ENCODE measurements around the gene CTNND2. TPM values are rescaled to one million over a fixed set of nuclear protein-coding genes. Genes with fewer than 3 reads are reported as not detected.

The CTNND2 gene
- total RNA-seq, 2 experiments from 2014 or later = 0.20 TPM; not detected in 1

DNA sequence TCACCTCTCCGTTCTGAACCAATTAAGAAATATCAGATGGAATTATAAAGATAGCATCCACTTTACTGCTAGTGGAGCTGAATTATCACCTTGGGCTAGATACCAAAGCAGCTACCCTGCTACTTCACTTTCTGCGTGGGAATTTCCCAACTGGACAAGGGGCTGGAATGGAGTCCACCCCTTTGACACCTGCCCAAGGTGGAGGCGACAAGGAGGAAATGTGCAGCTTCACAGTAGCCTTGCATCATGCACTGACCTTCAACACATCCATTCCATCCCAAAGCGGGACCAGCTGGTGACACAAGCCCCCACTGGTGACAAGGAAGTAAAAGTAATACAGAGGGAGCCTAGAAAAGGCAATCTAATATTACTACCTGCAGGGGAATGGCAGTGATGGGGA is 30.7 kb downstream of the CTNND2 start:
- Histone ChIP-seq H3K27ac (ENCODE audit: low read depth in 1 of 2, low read length in 2 of 2) (no peak overlapping the region), H3K9me3 (ENCODE audit: control insufficient read depth in 1 of 2, insufficient read depth in 1 of 2, low read length in 2 of 2) (peaks cover 0 to 2% of the 10 kb centered on the region in 2 experiments), H3K36me3 (ENCODE audit: insufficient read depth, low read length) (no peaks in the 10 kb centered on the region), H3K4me3 (ENCODE audit: low read length) (no peak overlapping the region), H3K27me3 (ENCODE audit: control insufficient read depth in 1 of 2, insufficient read depth in 2 of 2, low read length in 2 of 2) (no peaks in the 10 kb centered on the region), H3K4me1 (ENCODE audit: insufficient read depth, low read length) (no peaks in the 10 kb centered on the region)
- Mint-ChIP-seq H3K27ac (no peak overlapping the region), H3K27me3 (no peaks in the 10 kb centered on the region), H3K4me1 (ENCODE audit: low read depth) (no peaks in the 10 kb centered on the region), H3K36me3 (ENCODE audit: low read depth) (no peaks in the 10 kb centered on the region), H3K9me3 (peaks cover 2% of the 10 kb centered on the region), H3K4me3 (no peak overlapping the region)
- no peak for ATAC-seq (ENCODE audit: poor library complexity)
- TF ChIP-seq, protein P1, sequence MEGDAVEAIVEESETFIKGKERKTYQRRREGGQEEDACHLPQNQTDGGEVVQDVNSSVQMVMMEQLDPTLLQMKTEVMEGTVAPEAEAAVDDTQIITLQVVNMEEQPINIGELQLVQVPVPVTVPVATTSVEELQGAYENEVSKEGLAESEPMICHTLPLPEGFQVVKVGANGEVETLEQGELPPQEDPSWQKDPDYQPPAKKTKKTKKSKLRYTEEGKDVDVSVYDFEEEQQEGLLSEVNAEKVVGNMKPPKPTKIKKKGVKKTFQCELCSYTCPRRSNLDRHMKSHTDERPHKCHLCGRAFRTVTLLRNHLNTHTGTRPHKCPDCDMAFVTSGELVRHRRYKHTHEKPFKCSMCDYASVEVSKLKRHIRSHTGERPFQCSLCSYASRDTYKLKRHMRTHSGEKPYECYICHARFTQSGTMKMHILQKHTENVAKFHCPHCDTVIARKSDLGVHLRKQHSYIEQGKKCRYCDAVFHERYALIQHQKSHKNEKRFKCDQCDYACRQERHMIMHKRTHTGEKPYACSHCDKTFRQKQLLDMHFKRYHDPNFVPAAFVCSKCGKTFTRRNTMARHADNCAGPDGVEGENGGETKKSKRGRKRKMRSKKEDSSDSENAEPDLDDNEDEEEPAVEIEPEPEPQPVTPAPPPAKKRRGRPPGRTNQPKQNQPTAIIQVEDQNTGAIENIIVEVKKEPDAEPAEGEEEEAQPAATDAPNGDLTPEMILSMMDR (IDR thresholded peaks at IDR 0.05) = no peak
- intact Hi-C loops (cut with DNase I, micrococcal nuclease) = no loop called here
- POLR2A ChIA-PET = no interaction called here
- no peak for DNase-seq
- CTCF ChIA-PET = no interaction called here

DNA sequence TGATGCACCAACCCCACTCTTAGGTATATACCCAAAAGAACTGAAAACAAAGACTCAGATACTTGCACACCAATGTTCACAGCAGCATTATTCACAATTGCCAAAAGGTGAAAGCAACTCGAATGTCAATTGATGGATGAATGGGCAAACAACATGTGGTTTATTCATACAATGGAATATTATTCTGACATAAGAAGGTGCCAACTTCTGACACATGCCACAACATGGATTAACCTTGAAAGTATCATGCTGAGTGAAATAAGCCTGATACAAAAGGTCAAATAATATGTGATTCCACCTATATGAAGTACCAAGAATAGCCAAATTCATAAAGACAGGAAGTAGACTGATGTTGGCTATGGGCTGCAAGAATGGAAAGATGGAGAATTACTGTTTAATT is 35.0 kb downstream of the CTNND2 start:
- intact Hi-C loops (cut with DNase I, micrococcal nuclease) = no loop called here
- Histone ChIP-seq H3K27ac (ENCODE audit: low read depth in 1 of 2, low read length in 2 of 2) (no peak overlapping the region), H3K36me3 (ENCODE audit: insufficient read depth, low read length) (no peaks in the 10 kb centered on the region), H3K4me3 (ENCODE audit: low read length) (no peak overlapping the region), H3K4me1 (ENCODE audit: insufficient read depth, low read length) (no peaks in the 10 kb centered on the region), H3K27me3 (ENCODE audit: control insufficient read depth in 1 of 2, insufficient read depth in 2 of 2, low read length in 2 of 2) (no peaks in the 10 kb centered on the region), H3K9me3 (ENCODE audit: control insufficient read depth in 1 of 2, insufficient read depth in 1 of 2, low read length in 2 of 2) (peaks cover 0 to 5% of the 10 kb centered on the region in 2 experiments)
- no peak for ATAC-seq (ENCODE audit: poor library complexity)
- Mint-ChIP-seq H3K4me3 (no peak overlapping the region), H3K4me1 (ENCODE audit: low read depth) (no peaks in the 10 kb centered on the region), H3K9me3 (peaks cover 4% of the 10 kb centered on the region), H3K27ac (no peak overlapping the region), H3K27me3 (no peaks in the 10 kb centered on the region), H3K36me3 (ENCODE audit: low read depth) (no peaks in the 10 kb centered on the region)
- TF ChIP-seq, protein P1 (IDR thresholded peaks at IDR 0.05) = no peak
- DNase-seq = no peak
- POLR2A ChIA-PET = no interaction called here
- CTCF ChIA-PET = no interaction called here

DNA sequence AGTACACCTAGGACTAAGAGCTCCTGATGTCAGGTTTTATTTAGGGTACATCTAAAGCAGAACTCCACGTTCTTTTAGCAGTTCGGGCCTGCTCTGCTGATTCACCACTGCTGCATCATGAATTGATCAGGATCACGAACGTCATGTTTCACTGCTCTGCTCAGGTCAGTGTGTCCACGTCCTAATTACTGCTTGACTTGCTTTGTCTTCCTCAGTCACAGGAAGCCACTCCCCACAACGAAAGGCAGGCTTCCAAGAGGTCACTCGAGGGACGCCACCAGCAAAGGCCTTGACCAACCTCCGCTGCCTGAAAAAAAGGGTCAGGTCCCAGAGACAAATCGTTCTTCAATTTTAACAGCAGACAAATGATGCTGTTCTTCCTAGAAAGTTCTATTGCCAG is 40.3 kb downstream of the CTNND2 start:
- no peak overlapping the region for H3K27ac Mint-ChIP-seq
- Histone ChIP-seq H3K27ac (ENCODE audit: low read depth in 1 of 2, low read length in 2 of 2) (no peak overlapping the region), H3K4me3 (ENCODE audit: low read length) (no peak overlapping the region), H3K36me3 (ENCODE audit: insufficient read depth, low read length) (no peaks in the 10 kb centered on the region), H3K4me1 (ENCODE audit: insufficient read depth, low read length) (no peaks in the 10 kb centered on the region), H3K27me3 (ENCODE audit: control insufficient read depth in 1 of 2, insufficient read depth in 2 of 2, low read length in 2 of 2) (no peaks in the 10 kb centered on the region), H3K9me3 (ENCODE audit: control insufficient read depth in 1 of 2, insufficient read depth in 1 of 2, low read length in 2 of 2) (peaks cover 0 to 5% of the 10 kb centered on the region in 2 experiments)
- POLR2A ChIA-PET = no interaction called here
- TF ChIP-seq, protein P1 (IDR thresholded peaks at IDR 0.05) = no peak
- no peak overlapping the region for H3K4me3 Mint-ChIP-seq
- no peaks in the 10 kb centered on the region for H3K4me1 Mint-ChIP-seq (ENCODE audit: low read depth)
- ATAC-seq (ENCODE audit: poor library complexity) (no peak), DNase-seq (no peak)
- H3K9me3 Mint-ChIP-seq = peaks cover 10% of the 10 kb centered on the region
- no peaks in the 10 kb centered on the region for H3K27me3 Mint-ChIP-seq
- intact Hi-C loops (cut with DNase I, micrococcal nuclease) = no loop called here
- CTCF ChIA-PET = no interaction called here
- no peaks in the 10 kb centered on the region for H3K36me3 Mint-ChIP-seq (ENCODE audit: low read depth)

Data from CD4-positive, alpha-beta T cell (primary cell).